Measurements from ENCODE around the gene GLB1L3. TPM values are rescaled to one million over a fixed set of nuclear protein-coding genes. Genes with fewer than 3 reads are reported as not detected.
A peak's percentile ranks its signal among the peaks of the same experiment; 100 is the strongest.

GLB1L3 gene
- total RNA-seq, 1 experiment from 2014 or later = not detected

- no peak overlapping the region for H3K4me3 Mint-ChIP-seq (ENCODE audit: low read depth, unreplicated experiment)
- H3K27me3 Mint-ChIP-seq (ENCODE audit: unreplicated experiment) = no peaks in the 10 kb centered on the region
- H3K36me3 Mint-ChIP-seq (ENCODE audit: insufficient read depth, unreplicated experiment) = peaks cover 16% of the 10 kb centered on the region
- BruUV-seq (replicated peaks) = no TSS peak
- no peak overlapping the region for H3K27ac Mint-ChIP-seq (ENCODE audit: unreplicated experiment)
- no peaks in the 10 kb centered on the region for H3K9me3 Mint-ChIP-seq (ENCODE audit: low read depth, unreplicated experiment)
- no peak for TF ChIP-seq CTCF (IDR thresholded peaks at IDR 0.05; ENCODE audit: unreplicated experiment)
- peaks cover 26% of the 10 kb centered on the region for H3K4me1 Mint-ChIP-seq (ENCODE audit: low read depth, unreplicated experiment)
- CTCF ChIA-PET = no interaction called here
- intact Hi-C loops (cut with micrococcal nuclease; ENCODE audit: unreplicated experiment) = no loop called here
- DNase-seq = no peak
Measured at GRCh38 chr11:134337051-134337450, 60.9 kb downstream of the GLB1L3 start.

GRCh38 chr11:134338068-134338467 lies 61.9 kb downstream of the GLB1L3 start:
- Mint-ChIP-seq H3K36me3 (ENCODE audit: insufficient read depth, unreplicated experiment) (peaks cover 6% of the 10 kb centered on the region), H3K4me3 (ENCODE audit: low read depth, unreplicated experiment) (no peak overlapping the region), H3K9me3 (ENCODE audit: low read depth, unreplicated experiment) (no peaks in the 10 kb centered on the region), H3K4me1 (ENCODE audit: low read depth, unreplicated experiment) (peaks cover 20% of the 10 kb centered on the region), H3K27ac (ENCODE audit: unreplicated experiment) (no peak overlapping the region), H3K27me3 (ENCODE audit: unreplicated experiment) (no peaks in the 10 kb centered on the region)
- no TSS peak for BruUV-seq (replicated peaks)
- CTCF ChIA-PET = no interaction called here
- intact Hi-C loops (cut with micrococcal nuclease; ENCODE audit: unreplicated experiment) = no loop called here
- DNase-seq = no peak
- TF ChIP-seq CTCF (IDR thresholded peaks at IDR 0.05; ENCODE audit: unreplicated experiment) = no peak

GRCh38 chr11:134338654-134339053 lies 62.5 kb downstream of the GLB1L3 start:
- no peaks in the 10 kb centered on the region for H3K27me3 Mint-ChIP-seq (ENCODE audit: unreplicated experiment)
- no peak overlapping the region for H3K27ac Mint-ChIP-seq (ENCODE audit: unreplicated experiment)
- intact Hi-C loops (cut with micrococcal nuclease; ENCODE audit: unreplicated experiment) = no loop called here
- H3K9me3 Mint-ChIP-seq (ENCODE audit: low read depth, unreplicated experiment) = no peaks in the 10 kb centered on the region
- no peak for TF ChIP-seq CTCF (IDR thresholded peaks at IDR 0.05; ENCODE audit: unreplicated experiment)
- no peak overlapping the region for H3K4me3 Mint-ChIP-seq (ENCODE audit: low read depth, unreplicated experiment)
- CTCF ChIA-PET = no interaction called here
- H3K36me3 Mint-ChIP-seq (ENCODE audit: insufficient read depth, unreplicated experiment) = peaks cover 5% of the 10 kb centered on the region
- no TSS peak for BruUV-seq (replicated peaks)
- peaks cover 16% of the 10 kb centered on the region for H3K4me1 Mint-ChIP-seq (ENCODE audit: low read depth, unreplicated experiment)
- DNase-seq = no peak

GRCh38 chr11:134339756-134340155 lies 63.6 kb downstream of the GLB1L3 start:
- Mint-ChIP-seq H3K27ac (ENCODE audit: unreplicated experiment) (peak overlapping the region; percentile 43), H3K4me1 (ENCODE audit: low read depth, unreplicated experiment) (peaks cover 16% of the 10 kb centered on the region), H3K4me3 (ENCODE audit: low read depth, unreplicated experiment) (no peak overlapping the region), H3K36me3 (ENCODE audit: insufficient read depth, unreplicated experiment) (peaks cover 5% of the 10 kb centered on the region), H3K27me3 (ENCODE audit: unreplicated experiment) (no peaks in the 10 kb centered on the region), H3K9me3 (ENCODE audit: low read depth, unreplicated experiment) (no peaks in the 10 kb centered on the region)
- intact Hi-C loops (cut with micrococcal nuclease; ENCODE audit: unreplicated experiment) = no loop called here
- no TSS peak for BruUV-seq (replicated peaks)
- no peak for TF ChIP-seq CTCF (IDR thresholded peaks at IDR 0.05; ENCODE audit: unreplicated experiment)
- CTCF ChIA-PET = no interaction called here
- DNase-seq = no peak

Data from Calu3 (cell line).